GM12873 (cell line): Measurements from ENCODE around the gene TBC1D3H.
"Not testable (repeated sequence)": the region's sequence is repeated elsewhere in the genome, so short reads cannot be mapped to it uniquely, and the experiment has no call there.

ENCODE experiments used
- TF ChIP-seq, protein P1 (sequence below): IDR thresholded peaks from 2 replicates; pipeline ENCODE4 v1.5.1; 2012; ENCODE audit warnings: low read depth, mild to moderate bottlenecking, moderate library complexity, low read length, control low read depth; ENCODE audit not compliant: insufficient read depth; ENCODE audit errors: missing control alignments

Gene TBC1D3H

DNA sequence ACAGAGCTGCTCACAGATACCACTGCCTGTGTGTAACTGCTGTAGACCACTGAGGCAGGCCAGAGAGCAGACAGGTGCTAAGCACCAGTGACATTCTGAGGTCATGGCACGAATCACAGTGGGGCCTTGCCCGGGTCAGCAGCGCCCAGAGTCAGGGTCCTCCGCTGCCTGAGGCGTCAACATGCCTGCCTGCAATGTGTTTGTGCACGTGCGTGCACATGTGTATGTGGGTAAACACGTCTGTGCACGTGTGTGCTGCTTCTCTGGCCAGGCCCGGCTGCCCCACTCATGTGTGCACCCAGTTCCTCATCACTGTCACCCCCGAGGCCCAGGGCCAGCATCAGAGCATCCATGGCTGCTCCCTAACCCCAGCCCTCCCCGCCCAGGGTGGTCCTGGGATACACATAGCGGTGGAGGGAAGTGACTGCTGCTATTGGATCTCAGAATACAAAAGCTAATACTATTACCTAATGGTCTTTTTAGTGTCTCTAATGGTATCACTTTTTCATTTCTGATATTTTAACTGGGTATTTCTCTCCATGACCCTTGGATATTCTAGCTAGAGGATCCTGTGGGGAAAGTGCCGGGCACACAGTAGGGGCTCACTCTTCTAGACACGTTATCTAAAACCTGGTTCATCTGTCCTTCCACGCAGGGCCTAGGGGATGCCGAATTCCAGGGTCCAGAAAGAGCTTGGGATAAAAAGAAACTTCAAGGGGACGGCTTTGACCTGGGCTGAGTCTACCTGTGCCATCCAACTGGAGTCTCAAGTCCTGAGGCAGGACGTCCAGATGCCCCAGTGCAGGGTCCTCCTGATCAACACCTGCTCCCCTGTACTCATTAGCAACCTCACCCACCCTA lies at the start of gene TBC1D3H:
TBC1D3H (minus strand) TSS at position 51 of the 861 bp plus-strand sequence. CDS start 1,540 bp downstream, outside the sequence.
- TF ChIP-seq, protein P1, sequence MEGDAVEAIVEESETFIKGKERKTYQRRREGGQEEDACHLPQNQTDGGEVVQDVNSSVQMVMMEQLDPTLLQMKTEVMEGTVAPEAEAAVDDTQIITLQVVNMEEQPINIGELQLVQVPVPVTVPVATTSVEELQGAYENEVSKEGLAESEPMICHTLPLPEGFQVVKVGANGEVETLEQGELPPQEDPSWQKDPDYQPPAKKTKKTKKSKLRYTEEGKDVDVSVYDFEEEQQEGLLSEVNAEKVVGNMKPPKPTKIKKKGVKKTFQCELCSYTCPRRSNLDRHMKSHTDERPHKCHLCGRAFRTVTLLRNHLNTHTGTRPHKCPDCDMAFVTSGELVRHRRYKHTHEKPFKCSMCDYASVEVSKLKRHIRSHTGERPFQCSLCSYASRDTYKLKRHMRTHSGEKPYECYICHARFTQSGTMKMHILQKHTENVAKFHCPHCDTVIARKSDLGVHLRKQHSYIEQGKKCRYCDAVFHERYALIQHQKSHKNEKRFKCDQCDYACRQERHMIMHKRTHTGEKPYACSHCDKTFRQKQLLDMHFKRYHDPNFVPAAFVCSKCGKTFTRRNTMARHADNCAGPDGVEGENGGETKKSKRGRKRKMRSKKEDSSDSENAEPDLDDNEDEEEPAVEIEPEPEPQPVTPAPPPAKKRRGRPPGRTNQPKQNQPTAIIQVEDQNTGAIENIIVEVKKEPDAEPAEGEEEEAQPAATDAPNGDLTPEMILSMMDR: not testable (repeated sequence)

DNA sequence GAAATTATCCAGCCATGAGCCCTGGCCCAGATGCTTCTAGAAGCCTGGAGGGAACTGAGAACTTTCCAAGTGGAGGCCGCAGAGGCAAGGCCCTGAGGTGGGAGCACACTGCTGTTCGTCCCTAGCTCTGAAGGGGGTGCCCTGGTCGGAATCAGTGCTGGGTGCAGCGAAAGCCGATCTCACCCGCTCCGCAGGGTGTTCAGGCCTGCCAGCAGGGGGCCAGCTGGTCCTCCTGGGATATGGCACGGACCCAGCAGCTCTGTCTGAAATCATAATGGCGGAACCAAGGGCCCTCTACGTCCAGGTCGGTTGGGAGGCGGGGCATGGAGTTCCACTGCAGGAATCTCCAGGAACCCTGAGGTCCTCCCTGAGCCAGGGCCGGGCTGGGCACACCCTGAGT lies 40.7 kb upstream of the TBC1D3H start:
- TF ChIP-seq, protein P1: peak; percentile 26
